ENCODE measurements around the gene RPA4.

The RPA4 gene

GRCh38 chrX:96907516-96908272, 24.0 kb downstream of the RPA4 start:
- H3K4me3 ChIP-seq (ENCODE audit: low read depth, low read length) = no peak overlapping the region
- no peak for DNase-seq (ENCODE audit: low read depth)
- no peak for TF ChIP-seq CTCF (IDR thresholded peaks at IDR 0.05; ENCODE audit: control insufficient read depth, extremely low read depth, insufficient read depth)

GRCh38 chrX:96909291-96909690, 25.6 kb downstream of the RPA4 start:
- no peak for DNase-seq (ENCODE audit: low read depth)
- TF ChIP-seq CTCF (IDR thresholded peaks at IDR 0.05; ENCODE audit: control insufficient read depth, extremely low read depth, insufficient read depth) = no peak
- H3K4me3 ChIP-seq (ENCODE audit: low read depth, low read length) = no peak overlapping the region

- no peak for DNase-seq (ENCODE audit: low read depth)
- H3K4me3 ChIP-seq (ENCODE audit: low read depth, low read length) = no peak overlapping the region
- no peak for TF ChIP-seq CTCF (IDR thresholded peaks at IDR 0.05; ENCODE audit: control insufficient read depth, extremely low read depth, insufficient read depth)
These were observed 35.2 kb downstream of the RPA4 start for GRCh38 chrX:96918864-96919263.

GRCh38 chrX:96919672-96920071, 36.0 kb downstream of the RPA4 start:
- H3K4me3 ChIP-seq (ENCODE audit: low read depth, low read length) = no peak overlapping the region
- DNase-seq (ENCODE audit: low read depth) = no peak
- no peak for TF ChIP-seq CTCF (IDR thresholded peaks at IDR 0.05; ENCODE audit: control insufficient read depth, extremely low read depth, insufficient read depth)

- no peak for TF ChIP-seq CTCF (IDR thresholded peaks at IDR 0.05; ENCODE audit: control insufficient read depth, extremely low read depth, insufficient read depth)
- no peak overlapping the region for H3K4me3 ChIP-seq (ENCODE audit: low read depth, low read length)
- DNase-seq (ENCODE audit: low read depth) = no peak
These were observed 40.9 kb downstream of the RPA4 start for GRCh38 chrX:96924581-96924980.

GRCh38 chrX:96929036-96929435, 45.3 kb downstream of the RPA4 start:
- DNase-seq (ENCODE audit: low read depth) = no peak
- TF ChIP-seq CTCF (IDR thresholded peaks at IDR 0.05; ENCODE audit: control insufficient read depth, extremely low read depth, insufficient read depth) = no peak

More at GRCh38 chrX:96929036-96929435, 45.3 kb downstream of the RPA4 start:
- no peak overlapping the region for H3K4me3 ChIP-seq (ENCODE audit: low read depth, low read length)
